T-cell (primary cell): ENCODE results near the gene PLA2G12A. TPM values are rescaled to one million over a fixed set of nuclear protein-coding genes. Genes with fewer than 3 reads are reported as not detected.

Experiments
- ATAC-seq, 4 experiments: fragments of 200-7000 bp in 3 of 4; fragments of 150-1000 bp in 1 of 4; cut with Tn5 transposase; replicated peaks in 1 of 4; 1 replicate in 3 of 4; 2 replicates in 1 of 4; pipeline ENCODE4 v1.10.0; 2021; ENCODE audit warnings: moderate library complexity in 3 of 4, mild to moderate bottlenecking in 2 of 4, moderate number of reproducible peaks in 1 of 4
- CTCF ChIA-PET, 2 donors: fragments of 300-600 bp; sonication (Branson Sonifier 250); formaldehyde crosslinking; loops; one replicate each; lab custom pipeline; 2022; ENCODE audit warnings: antibody characterized with exemption in 2 of 2; lab: Charles Lee
- POLR2A ChIA-PET, 2 donors: fragments of 300-600 bp; sonication (Branson Sonifier 250); formaldehyde crosslinking; loops; one replicate each; lab custom pipeline; 2022; ENCODE audit warnings: antibody characterized with exemption in 2 of 2; lab: Charles Lee
- DNase-seq, 35 experiments: peaks; one replicate each; pipeline versions ENCODE4 v3.0.0 to v3.0.0-alpha.2; 2013 to 2023
- H3K27ac ChIP-seq: one replicate; pipeline ENCODE4 v1.5.1; 2013; ENCODE audit warnings: low read length
- H3K27me3 ChIP-seq, 2 experiments: replicated peaks in 1 of 2; 1 replicate in 1 of 2; 2 replicates in 1 of 2; pipeline versions ENCODE4 v1.6.1 to v1.7.0; 2013; ENCODE audit warnings: low read length in 1 of 2, mixed read lengths in 1 of 2; ENCODE audit not compliant: control insufficient read depth in 2 of 2, insufficient read depth in 2 of 2; ENCODE audit errors: extremely low read depth in 1 of 2
- H3K36me3 ChIP-seq, 2 donors: 1 replicate in 1 of 2; 2 replicates in 1 of 2; pipeline versions ENCODE4 v1.6.1 to v1.7.0; 2013; ENCODE audit warnings: low read length in 1 of 2; ENCODE audit not compliant: control insufficient read depth in 2 of 2, insufficient read depth in 1 of 2; ENCODE audit errors: extremely low read depth in 1 of 2
- H3K4me1 ChIP-seq, 2 experiments: 1 replicate in 1 of 2; 2 replicates in 1 of 2; pipeline versions ENCODE4 v1.6.1 to v1.7.0; 2013; ENCODE audit warnings: low read length in 2 of 2, mixed read lengths in 1 of 2; ENCODE audit not compliant: insufficient read depth in 2 of 2, control insufficient read depth in 1 of 2; ENCODE audit errors: extremely low read depth in 1 of 2
- H3K4me3 ChIP-seq, 2 donors: 1 replicate in 1 of 2; 2 replicates in 1 of 2; pipeline versions ENCODE4 v1.5.1 to v1.7.0; 2013; ENCODE audit warnings: mild to moderate bottlenecking in 2 of 2, low read length in 1 of 2, moderate library complexity in 1 of 2; ENCODE audit not compliant: control insufficient read depth in 1 of 2; ENCODE audit errors: extremely low read depth in 1 of 2
- H3K9me3 ChIP-seq: 2 replicates; pipeline ENCODE4 v1.7.0; 2013
- H3K27ac Mint-ChIP-seq, 2 donors: one replicate each; pipeline ENCODE4 v1.8.0; 2020 to 2021; ENCODE audit warnings: mild to moderate bottlenecking in 2 of 2, mixed read lengths in 2 of 2
- H3K27me3 Mint-ChIP-seq, 2 donors: one replicate each; pipeline ENCODE4 v1.8.0; 2021 to 2022; ENCODE audit warnings: mixed read lengths in 2 of 2
- H3K36me3 Mint-ChIP-seq: one replicate; pipeline ENCODE4 v1.8.0; 2021; ENCODE audit warnings: mixed read lengths
- H3K4me1 Mint-ChIP-seq, 3 donors: one replicate each; pipeline ENCODE4 v1.8.0; 2020 to 2022; ENCODE audit warnings: mixed read lengths in 3 of 3, mild to moderate bottlenecking in 1 of 3
- H3K4me3 Mint-ChIP-seq, 3 donors: one replicate each; pipeline ENCODE4 v1.8.0; 2020 to 2022; ENCODE audit warnings: mild to moderate bottlenecking in 3 of 3, mixed read lengths in 3 of 3, moderate library complexity in 3 of 3
- H3K9me3 Mint-ChIP-seq, 3 donors: one replicate each; pipeline ENCODE4 v1.8.0; 2020 to 2022; ENCODE audit warnings: mixed read lengths in 3 of 3
- WGBS: methylation state at CpG from one replicate; pipeline ENCODE4 v1.1.5; 2013; ENCODE audit warnings: missing lambda C conversion rate; ENCODE audit not compliant: insufficient coverage; 5-methylcytosine and 5-hydroxymethylcytosine counted together
- total RNA-seq, 35 experiments: library from RNA in 6 of 35; stranded (reverse) in 6 of 35; fragments of 120-200 nt in 1 of 35; gene quantifications; one replicate each; pipeline versions ENCODE4 v1.2.1 to v1.2.4 and lab custom pipeline; 2013 to 2026

The PLA2G12A gene
- total RNA-seq, 5 donors from 2014 or later (not counting 1 experiment from before 2014, with no cell fraction given) = 11.4 to 20.6 (median 18.1) TPM

DNA sequence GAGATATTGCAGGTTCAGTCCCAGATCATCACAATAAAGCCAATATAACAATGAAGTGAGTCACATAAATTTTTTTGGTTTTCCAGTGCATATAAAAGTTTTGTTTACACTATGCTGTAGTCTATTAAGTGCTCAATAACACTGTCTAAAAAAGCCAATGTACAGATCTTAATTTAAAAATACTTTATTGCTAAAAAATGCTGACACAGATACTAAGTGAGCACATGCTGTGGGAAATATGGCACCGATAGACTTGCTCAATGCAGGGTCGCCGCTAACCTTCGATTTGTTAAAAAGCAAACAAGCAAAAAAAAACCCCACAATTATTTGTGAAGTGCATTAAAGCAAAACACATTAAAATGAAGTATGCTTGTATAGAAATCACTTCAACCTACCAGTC lies 10.3 kb downstream of the PLA2G12A start:
- H3K27ac ChIP-seq = no peak overlapping the region
- H3K9me3 ChIP-seq = no peaks in the 10 kb centered on the region
- peaks cover 8 to 12% of the 10 kb centered on the region in 2 donors for H3K36me3 ChIP-seq
- DNase-seq (no peak), ATAC-seq (no peak)
- H3K4me1 ChIP-seq = no peaks in the 10 kb centered on the region
- H3K27me3 ChIP-seq = no peaks in the 10 kb centered on the region
- no peaks in the 10 kb centered on the region for H3K27me3 Mint-ChIP-seq
- H3K4me1 Mint-ChIP-seq = peaks cover 7 to 23% (median 10%) of the 10 kb centered on the region in 3 donors
- POLR2A ChIA-PET = no interaction called here
- no peak overlapping the region for H3K4me3 ChIP-seq
- CTCF ChIA-PET = interaction anchor here in 1 of 2 donors (0.7 kb wide), 1 partner anchor 804 kb away, joined by 3 read pairs; no protein-coding TSS in a partner anchor
- H3K9me3 Mint-ChIP-seq = no peaks in the 10 kb centered on the region
- H3K27ac Mint-ChIP-seq = no peak overlapping the region
- peaks cover 25% of the 10 kb centered on the region for H3K36me3 Mint-ChIP-seq
- H3K4me3 Mint-ChIP-seq = no peak overlapping the region
- WGBS = no CpG with 5 or more reads among the region's 4 CpGs

DNA sequence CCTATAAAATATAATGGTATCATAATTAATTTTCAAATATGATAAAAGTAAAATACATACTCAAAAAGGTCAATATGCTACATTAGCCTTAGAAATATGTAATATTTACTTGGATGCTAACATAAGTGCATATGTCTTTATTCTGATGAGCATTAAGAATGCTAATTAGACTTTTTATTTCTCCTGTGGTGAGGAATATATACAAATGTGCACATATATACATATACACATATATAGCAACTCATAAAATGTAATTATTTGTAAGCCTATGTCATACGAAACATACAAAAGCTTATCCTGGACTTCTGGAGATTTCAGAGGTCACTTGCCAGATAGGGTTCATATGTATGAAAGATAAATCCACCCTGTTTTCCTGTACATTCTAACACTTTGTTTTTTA lies 11.1 kb downstream of the PLA2G12A start:
- H3K27ac Mint-ChIP-seq = no peak overlapping the region
- ATAC-seq (no peak), DNase-seq (no peak)
- no peak overlapping the region for H3K4me3 ChIP-seq
- ChIA-PET POLR2A (no interaction called here), CTCF (no interaction called here)
- H3K27me3 Mint-ChIP-seq = no peaks in the 10 kb centered on the region
- WGBS = no CpG with 5 or more reads among the region's 1 CpG
- H3K9me3 ChIP-seq = no peaks in the 10 kb centered on the region
- peaks cover 8 to 17% of the 10 kb centered on the region in 2 donors for H3K36me3 ChIP-seq
- H3K27ac ChIP-seq = no peak overlapping the region
- H3K4me1 ChIP-seq = no peaks in the 10 kb centered on the region
- H3K36me3 Mint-ChIP-seq = peaks cover 25% of the 10 kb centered on the region
- H3K4me1 Mint-ChIP-seq = peaks cover 7 to 16% (median 7%) of the 10 kb centered on the region in 3 donors
- H3K27me3 ChIP-seq = no peaks in the 10 kb centered on the region
- H3K9me3 Mint-ChIP-seq = no peaks in the 10 kb centered on the region
- H3K4me3 Mint-ChIP-seq = no peak overlapping the region

- CTCF ChIA-PET = no interaction called here
- no peak overlapping the region for H3K27ac Mint-ChIP-seq
- peaks cover 31% of the 10 kb centered on the region for H3K36me3 Mint-ChIP-seq
These were observed 16.4 kb downstream of the PLA2G12A start for GRCh38 chr4:109713500-109713899.

DNA sequence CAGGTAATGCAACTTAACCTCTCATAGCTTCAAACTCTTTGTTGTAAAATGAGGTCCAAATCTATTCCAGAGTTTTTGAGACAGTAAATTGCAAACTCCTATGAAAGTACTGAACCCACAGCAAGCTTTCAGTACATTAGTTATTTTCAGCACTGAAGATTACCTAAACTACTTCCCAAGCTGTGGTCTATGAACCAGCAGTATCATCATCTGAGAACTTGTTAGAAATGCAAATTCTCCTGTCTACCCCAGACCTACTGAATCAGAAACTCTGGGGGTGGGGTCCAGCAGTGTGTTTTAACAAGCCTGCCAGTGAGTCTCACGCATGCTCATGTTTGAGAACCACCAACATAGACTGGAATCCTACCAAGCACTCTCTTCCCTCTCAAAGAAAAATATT lies 20.9 kb downstream of the PLA2G12A start:
- POLR2A ChIA-PET = no interaction called here
- H3K27ac Mint-ChIP-seq = no peak overlapping the region
- WGBS = 100% methylated on average over 1 of the region's 1 CpG
- H3K4me1 Mint-ChIP-seq = peaks cover 3 to 4% (median 3%) of the 10 kb centered on the region in 3 donors
- ATAC-seq (no peak), DNase-seq (no peak)
- H3K27me3 ChIP-seq = no peaks in the 10 kb centered on the region
- H3K27ac ChIP-seq = no peak overlapping the region
- H3K9me3 Mint-ChIP-seq = no peaks in the 10 kb centered on the region
- no peak overlapping the region for H3K4me3 Mint-ChIP-seq
- no peaks in the 10 kb centered on the region for H3K4me1 ChIP-seq
- no peak overlapping the region for H3K4me3 ChIP-seq
- no peaks in the 10 kb centered on the region for H3K27me3 Mint-ChIP-seq
- H3K36me3 ChIP-seq = peaks cover 0 to 4% of the 10 kb centered on the region in 2 donors
- CTCF ChIA-PET = no interaction called here
- H3K36me3 Mint-ChIP-seq = peaks cover 11% of the 10 kb centered on the region
- H3K9me3 ChIP-seq = no peaks in the 10 kb centered on the region

More at GRCh38 chr4:109713500-109713899, 16.4 kb downstream of the PLA2G12A start:
- Mint-ChIP-seq H3K4me3 (no peak overlapping the region), H3K9me3 (no peaks in the 10 kb centered on the region), H3K27me3 (no peaks in the 10 kb centered on the region), H3K4me1 (no peaks in the 10 kb centered on the region)
- H3K36me3 ChIP-seq = peaks cover 8 to 17% of the 10 kb centered on the region in 2 donors
- H3K27me3 ChIP-seq = no peaks in the 10 kb centered on the region
- H3K4me3 ChIP-seq = no peak overlapping the region
- no peaks in the 10 kb centered on the region for H3K9me3 ChIP-seq
- H3K27ac ChIP-seq = no peak overlapping the region
- POLR2A ChIA-PET = interaction anchor here in 1 of 2 donors (0.6 kb wide), 1 partner anchor 57 kb away, joined by 7 read pairs; no protein-coding TSS in a partner anchor
- H3K4me1 ChIP-seq = no peaks in the 10 kb centered on the region
- WGBS = no CpG with 5 or more reads among the region's 3 CpGs
- DNase-seq (no peak), ATAC-seq (no peak)

- no peaks in the 10 kb centered on the region for H3K27me3 ChIP-seq
- H3K36me3 ChIP-seq = peaks cover 0 to 2% of the 10 kb centered on the region in 2 donors
- ChIA-PET POLR2A (no interaction called here), CTCF (interaction anchor here in 1 of 2 donors (0.6 kb wide), 1 partner anchor 1645 kb away, joined by 3 read pairs; no protein-coding TSS in a partner anchor)
- no peaks in the 10 kb centered on the region for H3K9me3 ChIP-seq
- DNase-seq (no peak), ATAC-seq (no peak)
- Mint-ChIP-seq H3K4me1 (peaks cover 7 to 8% (median 7%) of the 10 kb centered on the region in 3 donors), H3K27ac (no peak overlapping the region), H3K27me3 (no peaks in the 10 kb centered on the region), H3K4me3 (no peak overlapping the region), H3K9me3 (no peaks in the 10 kb centered on the region), H3K36me3 (peaks cover 11% of the 10 kb centered on the region)
- no CpG with 5 or more reads among the region's 2 CpGs for WGBS
- H3K4me1 ChIP-seq = peaks cover 0 to 5% of the 10 kb centered on the region in 2 experiments
- no peak overlapping the region for H3K27ac ChIP-seq
- H3K4me3 ChIP-seq = no peak overlapping the region
These were observed 21.4 kb downstream of the PLA2G12A start for GRCh38 chr4:109708435-109708834.

DNA sequence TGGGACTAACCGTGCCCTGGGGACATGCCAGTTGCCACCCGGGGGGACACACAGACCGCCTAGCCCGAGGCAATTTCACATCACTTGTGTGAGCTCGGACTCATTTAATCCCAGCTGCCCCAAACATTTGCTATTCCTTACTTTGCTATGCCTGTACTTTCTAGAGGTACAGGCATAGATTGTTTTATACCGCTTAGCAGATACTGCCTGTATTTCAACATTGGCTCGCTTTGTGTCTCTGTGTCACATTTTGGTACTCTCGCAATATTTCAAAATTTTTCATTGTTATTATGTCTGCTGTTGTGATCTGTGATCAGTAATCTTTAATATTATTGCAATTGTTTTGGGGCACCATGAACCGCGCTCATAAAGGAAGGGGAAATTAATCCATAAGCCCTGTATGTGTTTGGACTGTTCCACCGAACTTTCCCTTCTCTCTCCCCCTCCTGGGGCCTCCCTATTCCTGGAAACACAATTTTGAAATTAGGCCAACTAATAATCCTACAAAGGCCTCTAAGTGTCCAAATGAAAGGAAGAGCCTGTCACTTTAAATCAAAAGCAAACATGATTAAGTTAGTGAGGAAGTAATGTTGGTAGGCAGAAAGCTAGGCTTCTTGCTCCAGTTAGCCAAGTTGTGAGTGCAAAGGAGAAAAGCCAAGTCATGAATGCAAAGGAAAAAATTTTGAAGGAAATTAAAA lies 26.1 kb downstream of the PLA2G12A start:
- Histone ChIP-seq H3K27me3 (no peaks in the 10 kb centered on the region), H3K9me3 (no peaks in the 10 kb centered on the region), H3K27ac (peak overlapping the region; percentile 66), H3K4me3 (peak overlapping the region; percentile 82 to 85), H3K36me3 (peaks cover 0 to 2% of the 10 kb centered on the region in 2 donors), H3K4me1 (peaks cover 6 to 24% of the 10 kb centered on the region in 2 experiments)
- H3K9me3 Mint-ChIP-seq = no peaks in the 10 kb centered on the region
- DNase-seq (no peak), ATAC-seq (no peak)
- CTCF ChIA-PET = interaction anchor here (0.9 to 1.9 kb wide), 6 partner anchors 26 to 144 kb away, joined by 3 to 10 read pairs (median 4); partner anchors contain the start of genes MCUB (in 1 of the 2) and PLA2G12A (in 1 of the 2)
- no peaks in the 10 kb centered on the region for H3K27me3 Mint-ChIP-seq
- H3K4me3 Mint-ChIP-seq = peak overlapping the region; percentile 87 to 98 (median 91)
- H3K36me3 Mint-ChIP-seq = peaks cover 5% of the 10 kb centered on the region
- H3K27ac Mint-ChIP-seq = peak overlapping the region; percentile 87 to 88
- 6% methylated on average over 5 of the region's 11 CpGs for WGBS
- POLR2A ChIA-PET = no interaction called here
- peaks cover 38 to 44% (median 38%) of the 10 kb centered on the region in 3 donors for H3K4me1 Mint-ChIP-seq
